GM10847 (cell line): ENCODE results near the gene PLA2G4A.

Source experiments
- POLR2A ChIP-seq: IDR thresholded peaks from 2 replicates; pipeline ENCODE4 v1.6.1; 2011; ENCODE audit not compliant: insufficient read length; ENCODE audit errors: extremely low read depth

The PLA2G4A gene

DNA sequence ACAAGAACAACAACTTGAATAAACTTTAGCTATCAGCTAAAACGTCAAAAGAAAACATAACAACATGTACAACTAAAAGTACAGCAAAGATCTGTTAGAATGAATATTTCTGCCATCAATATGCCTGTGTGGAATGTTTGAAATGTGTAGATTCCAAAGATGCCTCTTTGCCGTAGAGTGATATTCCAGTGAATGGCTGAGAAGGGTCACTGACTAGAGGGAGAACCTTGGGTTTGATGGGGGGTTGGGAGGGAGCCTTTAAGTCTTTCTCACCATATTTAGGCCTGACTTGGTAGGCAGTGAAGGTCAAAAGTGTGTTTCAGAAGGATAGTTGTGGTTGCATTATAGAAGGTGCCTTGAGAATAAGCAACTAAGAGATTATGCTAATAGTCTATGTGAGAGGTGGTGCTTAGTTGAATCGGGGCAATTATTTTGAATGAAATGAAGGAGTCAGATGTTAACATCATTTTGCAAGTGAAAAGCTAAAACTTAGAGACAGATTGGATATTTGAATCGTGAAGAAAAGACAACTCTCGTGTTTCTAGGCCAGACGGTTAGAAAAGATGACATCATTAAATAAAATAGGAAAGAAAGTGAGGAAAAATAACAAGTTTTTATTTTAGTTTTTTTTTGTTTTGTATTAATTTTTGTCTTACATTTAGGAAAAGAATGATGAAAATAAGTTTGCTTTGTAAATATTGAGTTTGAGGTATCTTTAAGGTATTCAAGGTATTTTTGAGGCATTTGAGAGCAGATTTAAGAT is 53.8 kb downstream of the PLA2G4A start:
- TF ChIP-seq POLR2A, result no peak

- no peak for TF ChIP-seq POLR2A
These were observed 55.5 kb downstream of the PLA2G4A start for GRCh38 chr1:186884251-186884650.

GRCh38 chr1:186887203-186887602 is 58.5 kb downstream of the PLA2G4A start:
- no peak for TF ChIP-seq POLR2A

DNA sequence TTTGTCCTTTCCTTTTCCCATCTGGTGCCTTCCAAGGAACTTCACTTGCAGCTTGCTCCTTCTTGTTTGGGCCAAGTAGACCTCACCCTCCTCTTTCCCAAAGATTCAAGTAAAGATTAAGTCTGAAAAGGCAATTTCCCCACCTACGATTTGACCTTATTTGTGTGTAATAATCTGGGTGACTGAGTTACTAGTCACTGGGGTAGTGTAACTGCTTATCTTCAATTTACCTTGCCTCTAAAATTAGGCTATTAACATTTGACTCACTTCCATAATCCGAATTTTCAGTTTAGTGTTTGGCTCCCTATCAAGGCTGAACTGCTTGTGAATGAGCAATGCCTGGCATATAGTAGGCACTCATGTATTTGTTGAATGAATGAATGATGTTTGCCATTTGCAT is 59.6 kb downstream of the PLA2G4A start:
- TF ChIP-seq POLR2A, result no peak

DNA sequence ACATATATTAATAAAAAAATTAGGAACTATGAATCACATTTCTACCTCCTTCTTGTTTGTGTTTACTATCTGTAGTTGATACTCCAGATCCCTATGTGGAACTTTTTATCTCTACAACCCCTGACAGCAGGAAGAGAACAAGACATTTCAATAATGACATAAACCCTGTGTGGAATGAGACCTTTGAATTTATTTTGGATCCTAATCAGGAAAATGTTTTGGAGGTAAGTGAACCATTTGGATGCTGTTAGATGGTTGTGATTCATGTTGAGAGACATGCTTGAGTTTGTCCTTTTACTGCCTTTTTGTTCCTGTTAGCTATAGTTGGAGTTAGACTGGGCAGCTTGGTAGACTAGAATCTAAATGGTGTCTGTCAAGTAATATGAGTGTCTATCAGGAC is 64.2 kb downstream of the PLA2G4A start:
- TF ChIP-seq POLR2A, result no peak

DNA sequence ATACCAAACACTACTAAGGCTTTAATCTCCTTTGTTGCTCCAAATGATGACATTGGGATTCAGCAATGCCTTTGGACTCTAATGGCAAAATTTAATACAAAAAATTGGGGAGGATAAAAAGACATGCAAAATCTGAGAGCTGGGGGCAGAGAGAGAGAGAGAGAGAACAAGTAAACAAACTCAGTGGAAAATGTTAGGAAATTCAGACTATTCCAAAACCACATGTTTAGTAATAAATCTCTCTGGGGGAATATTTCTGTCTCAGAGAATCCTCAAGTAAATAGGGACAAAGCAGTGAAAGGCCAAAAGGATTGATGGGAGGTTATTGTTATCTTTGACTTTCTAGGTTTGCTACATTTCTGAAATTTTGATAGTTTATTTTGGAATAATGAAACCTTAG is 65.7 kb downstream of the PLA2G4A start:
- TF ChIP-seq POLR2A, result no peak

DNA sequence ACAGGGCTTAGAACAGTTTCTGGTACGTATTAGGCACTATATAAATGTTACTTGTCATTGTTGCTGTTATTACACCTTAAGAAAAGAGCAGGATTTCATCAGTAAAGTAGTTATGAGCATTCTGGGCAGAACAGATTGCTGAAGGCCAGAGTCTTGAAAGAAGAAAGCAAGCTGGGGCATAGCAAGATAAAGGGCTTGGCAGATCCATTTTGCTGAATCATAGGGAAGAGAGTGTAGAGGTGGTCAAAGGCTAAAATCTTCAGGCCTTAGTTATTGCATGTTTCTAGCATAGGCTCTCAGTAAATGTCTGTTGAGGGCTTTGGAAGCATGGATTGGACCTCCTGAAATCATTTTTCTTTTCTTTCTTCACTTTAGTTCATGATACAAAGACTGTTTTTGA is 67.5 kb downstream of the PLA2G4A start:
- no peak for TF ChIP-seq POLR2A

- TF ChIP-seq POLR2A, result no peak
These were observed 68.3 kb downstream of the PLA2G4A start for GRCh38 chr1:186897008-186897407.

- TF ChIP-seq POLR2A, result no peak
These were observed 70.8 kb downstream of the PLA2G4A start for GRCh38 chr1:186899577-186899976.

GRCh38 chr1:186899977-186900376 is 71.2 kb downstream of the PLA2G4A start:
- no peak for TF ChIP-seq POLR2A

- TF ChIP-seq POLR2A, result no peak
These were observed 71.9 kb downstream of the PLA2G4A start for GRCh38 chr1:186900539-186901237.

DNA sequence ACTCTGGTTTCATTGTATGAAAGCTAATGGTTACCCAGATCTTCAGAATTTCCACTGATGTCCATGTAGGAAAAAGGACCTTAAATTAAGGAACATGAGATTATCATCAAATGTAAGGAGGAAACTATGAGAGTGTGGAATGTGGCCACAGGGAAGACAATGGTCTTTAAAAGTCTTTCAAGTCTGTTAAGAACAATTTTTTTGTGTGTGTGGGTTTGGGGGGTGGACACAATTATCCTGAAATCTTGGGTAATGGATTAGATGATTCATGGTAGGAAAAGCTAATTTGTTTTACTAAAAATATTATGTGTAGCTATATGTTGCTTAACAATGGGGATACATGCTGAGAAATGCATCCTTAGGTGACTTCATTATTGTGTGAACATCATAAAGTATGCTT is 72.9 kb downstream of the PLA2G4A start:
- no peak for TF ChIP-seq POLR2A

DNA sequence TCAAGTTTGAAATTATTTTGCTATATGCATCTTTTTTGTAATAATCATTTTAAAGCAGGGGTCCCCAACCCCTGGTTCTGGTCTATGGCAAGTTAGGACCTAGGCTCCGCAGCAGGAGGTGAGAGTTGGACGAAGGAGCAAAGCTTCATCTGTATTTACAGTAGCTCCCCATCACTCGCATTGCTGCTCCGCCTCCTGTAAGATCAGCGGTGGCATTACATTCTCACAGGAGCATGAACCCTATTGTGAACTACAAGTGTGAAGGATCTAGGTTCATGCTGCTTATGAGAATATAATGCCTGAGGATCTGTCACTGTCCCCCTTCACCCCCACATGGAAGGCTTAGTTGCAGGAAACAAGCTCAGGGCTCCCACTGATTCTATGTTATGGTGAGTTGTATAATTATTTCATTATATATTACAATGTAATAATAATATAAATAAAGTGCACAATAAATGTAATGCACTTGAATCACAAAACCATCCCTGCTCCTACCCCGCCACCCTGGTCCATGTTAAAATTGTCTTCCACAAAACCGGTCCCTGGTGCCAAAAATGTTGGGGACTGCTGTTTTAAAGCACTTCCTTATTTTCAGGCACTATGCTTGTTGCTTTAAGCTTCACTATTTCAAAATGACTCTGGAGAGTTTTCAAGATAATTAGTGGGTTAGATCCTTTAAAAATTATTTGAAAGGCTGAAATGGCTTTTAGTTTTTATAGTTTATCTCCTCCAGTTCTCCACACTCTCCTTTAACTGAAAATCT is 74.8 kb downstream of the PLA2G4A start:
- no peak for TF ChIP-seq POLR2A

- TF ChIP-seq POLR2A, result no peak
These were observed 75.6 kb downstream of the PLA2G4A start for GRCh38 chr1:186904361-186904760.

GRCh38 chr1:186905561-186905960 is 76.8 kb downstream of the PLA2G4A start:
- no peak for TF ChIP-seq POLR2A

GRCh38 chr1:186915555-186915954 is 86.8 kb downstream of the PLA2G4A start:
- TF ChIP-seq POLR2A, result no peak
